Cardiac muscle cell (in vitro differentiated cells and primary cell): ENCODE data around the gene TOMM7. TPM values are rescaled to one million over a fixed set of nuclear protein-coding genes. Genes with fewer than 3 reads are reported as not detected.
A peak's percentile ranks its signal among the peaks of the same experiment; 100 is the strongest.

Experiments
- DNase-seq, 2 donors: peaks; one replicate each; pipeline versions ENCODE4 v3.0.0 to v3.0.0-alpha.2; 2010 to 2017; ENCODE audit warnings: low read depth in 1 of 2, low spot score in 1 of 2
- H3K27ac ChIP-seq: fragments of 200-600 bp; sonication (generic); 2 replicates; pipeline ENCODE4 v1.5.1; 2016
- H3K27me3 ChIP-seq: fragments of 200-600 bp; sonication (generic); 2 replicates; pipeline ENCODE4 v1.6.0; 2016; ENCODE audit warnings: control low read depth
- H3K36me3 ChIP-seq: fragments of 200-600 bp; sonication (generic); 2 replicates; pipeline ENCODE4 v1.5.1; 2016; ENCODE audit warnings: control low read depth
- H3K4me1 ChIP-seq: fragments of 200-600 bp; sonication (generic); 2 replicates; pipeline ENCODE4 v1.8.1; 2017; ENCODE audit warnings: low read depth, mild to moderate bottlenecking, mixed run types
- H3K4me3 ChIP-seq: fragments of 200-600 bp; sonication (generic); 2 replicates; pipeline ENCODE4 v1.5.1; 2016; ENCODE audit warnings: mild to moderate bottlenecking
- H3K9me3 ChIP-seq: fragments of 200-600 bp; sonication (generic); 2 replicates; pipeline ENCODE4 v1.5.1; 2017; ENCODE audit warnings: low read depth, mild to moderate bottlenecking, control low read depth
- CTCF ChIP-seq: IDR thresholded peaks from 2 replicates; pipeline ENCODE4 v1.5.1; 2012; ENCODE audit warnings: low read depth, mild to moderate bottlenecking, low read length
- polyA plus RNA-seq: library from polyadenylated mRNA; unstranded; fragments of >200 nt; fragmentation: Nextera tagmentation; extraction: Ambion mirVana; gene quantifications from 2 replicates; pipeline ENCODE4 v1.2.1, GENCODE V29; 2016
- total RNA-seq: library from RNA; depleted of rRNA; stranded (reverse); fragments of >200 nt; gene quantifications from 2 replicates; pipeline ENCODE4 v1.2.3, GENCODE V29; 2016

Gene TOMM7
- total and polyA plus RNA-seq, 2 experiments from 2014 or later: 58.7 to 390 TPM

- no peak for TF ChIP-seq CTCF
- H3K9me3 ChIP-seq: no peaks in the 10 kb centered on the region
- no peak overlapping the region for H3K27ac ChIP-seq
- DNase-seq: no peak
- H3K27me3 ChIP-seq: no peaks in the 10 kb centered on the region
- H3K4me3 ChIP-seq: no peak overlapping the region
- no peaks in the 10 kb centered on the region for H3K4me1 ChIP-seq
- H3K36me3 ChIP-seq: no peaks in the 10 kb centered on the region
These were observed 38.9 kb upstream of the TOMM7 start for GRCh38 chr7:22861576-22861975.

GRCh38 chr7:22860784-22861482 is 38.3 kb upstream of the TOMM7 start:
- Histone ChIP-seq H3K27me3 (no peaks in the 10 kb centered on the region), H3K4me3 (no peak overlapping the region), H3K4me1 (no peaks in the 10 kb centered on the region), H3K36me3 (no peaks in the 10 kb centered on the region), H3K9me3 (no peaks in the 10 kb centered on the region), H3K27ac (no peak overlapping the region)
- peak; percentile 60 for TF ChIP-seq CTCF
- no peak for DNase-seq

GRCh38 chr7:22860337-22860736 is 37.7 kb upstream of the TOMM7 start:
- H3K4me3 ChIP-seq: no peak overlapping the region
- H3K27ac ChIP-seq: no peak overlapping the region
- DNase-seq: no peak
- H3K4me1 ChIP-seq: no peaks in the 10 kb centered on the region
- no peak for TF ChIP-seq CTCF
- no peaks in the 10 kb centered on the region for H3K27me3 ChIP-seq
- H3K36me3 ChIP-seq: no peaks in the 10 kb centered on the region
- no peaks in the 10 kb centered on the region for H3K9me3 ChIP-seq

- Histone ChIP-seq H3K27me3 (no peaks in the 10 kb centered on the region), H3K36me3 (no peaks in the 10 kb centered on the region), H3K27ac (no peak overlapping the region), H3K4me3 (no peak overlapping the region), H3K4me1 (no peaks in the 10 kb centered on the region), H3K9me3 (no peaks in the 10 kb centered on the region)
- no peak for TF ChIP-seq CTCF
- DNase-seq: peak in 1 of 2 donors; percentile 62
These were observed 37.1 kb upstream of the TOMM7 start for GRCh38 chr7:22859641-22860290.

GRCh38 chr7:22858640-22859561 is 36.3 kb upstream of the TOMM7 start:
- Histone ChIP-seq H3K36me3 (no peaks in the 10 kb centered on the region), H3K4me1 (no peaks in the 10 kb centered on the region), H3K9me3 (no peaks in the 10 kb centered on the region), H3K27me3 (no peaks in the 10 kb centered on the region), H3K4me3 (no peak overlapping the region), H3K27ac (no peak overlapping the region)
- peak in 1 of 2 donors; percentile 94 for DNase-seq
- no peak for TF ChIP-seq CTCF
